ENCODE data around the gene DNAJA2. TPM values are rescaled to one million over a fixed set of nuclear protein-coding genes. Genes with fewer than 3 reads are reported as not detected.

DNAJA2 gene
- total and polyA plus RNA-seq, 5 experiments from 2014 or later: 62.5 to 83.7 (median 77.1) TPM

GRCh38 chr16:46973996-46974324 lies 486 bp upstream of the DNAJA2 start:
- Mint-ChIP-seq H3K27me3 (no peaks in the 10 kb centered on the region), H3K4me1 (peaks cover 15 to 55% (median 52%) of the 10 kb centered on the region in 4 donors), H3K36me3 (peaks cover 12 to 27% (median 14%) of the 10 kb centered on the region in 3 donors), H3K4me3 (peak overlapping the region; percentile 88 to 96 (median 92)), H3K9me3 (no peaks in the 10 kb centered on the region), H3K27ac (peak overlapping the region; percentile 93 to 100 (median 99))
- DNase-seq: no peak
- ATAC-seq: peak in 1 of 2 donors; percentile 10
- POLR2A ChIA-PET: interaction anchor here (0.6 to 2.7 kb wide), 16 partner anchors 11 to 1639 kb away, joined by 3 to 16 read pairs (median 4); partner anchors contain the start of genes C16orf87, GPT2, ITFG1 and N4BP1

- POLR2A ChIA-PET: interaction anchor here (0.8 to 2.7 kb wide), 12 partner anchors 10 to 1640 kb away, joined by 3 to 16 read pairs (median 6); partner anchors contain the start of genes C16orf87, GPT2, ITFG1 and N4BP1
- peak; percentile 41 for ATAC-seq
- Mint-ChIP-seq H3K4me3 (peak overlapping the region; percentile 82 to 100 (median 96)), H3K36me3 (peaks cover 12 to 40% (median 20%) of the 10 kb centered on the region in 3 donors), H3K4me1 (peaks cover 17 to 67% (median 64%) of the 10 kb centered on the region in 4 donors), H3K9me3 (no peaks in the 10 kb centered on the region), H3K27ac (peak overlapping the region; percentile 93 to 99 (median 98)), H3K27me3 (no peaks in the 10 kb centered on the region)
- DNase-seq: peak; percentile 13 to 68 (median 46)
Measured at GRCh38 chr16:46972429-46973206, 856 bp downstream of the DNAJA2 start.

GRCh38 chr16:46971271-46971670 lies 2.2 kb downstream of the DNAJA2 start:
- ATAC-seq (no peak), DNase-seq (no peak)
- Mint-ChIP-seq H3K27me3 (no peaks in the 10 kb centered on the region), H3K4me1 (peaks cover 22 to 70% (median 65%) of the 10 kb centered on the region in 4 donors), H3K4me3 (peak overlapping the region; percentile 6 to 88 (median 70)), H3K36me3 (peaks cover 12 to 54% (median 26%) of the 10 kb centered on the region in 3 donors), H3K27ac (peak overlapping the region in 9 of 10 donors; percentile 61 to 95 (median 82)), H3K9me3 (no peaks in the 10 kb centered on the region)
- POLR2A ChIA-PET: interaction anchor here (0.7 kb wide), 2 partner anchors 69 to 181 kb away, joined by 3 to 5 read pairs; no protein-coding TSS in a partner anchor

GRCh38 chr16:46970089-46970488 lies 3.4 kb downstream of the DNAJA2 start:
- peak overlapping the region in 7 of 10 donors; percentile 3 to 88 (median 39) for H3K4me3 Mint-ChIP-seq
- H3K9me3 Mint-ChIP-seq: no peaks in the 10 kb centered on the region
- DNase-seq (no peak), ATAC-seq (no peak)
- H3K4me1 Mint-ChIP-seq: peaks cover 20 to 68% (median 58%) of the 10 kb centered on the region in 4 donors
- peak overlapping the region in 4 of 10 donors; percentile 19 to 65 (median 40) for H3K27ac Mint-ChIP-seq
- H3K27me3 Mint-ChIP-seq: no peaks in the 10 kb centered on the region
- POLR2A ChIA-PET: interaction anchor here (0.8 kb wide), 1 partner anchor 179 kb away, joined by 3 read pairs; no protein-coding TSS in a partner anchor
- peaks cover 12 to 65% (median 26%) of the 10 kb centered on the region in 3 donors for H3K36me3 Mint-ChIP-seq

- no peaks in the 10 kb centered on the region for H3K27me3 Mint-ChIP-seq
- ATAC-seq: no peak
Measured at GRCh38 chr16:46968063-46968435, 5.4 kb downstream of the DNAJA2 start.

GRCh38 chr16:46962629-46963028 lies 10.8 kb downstream of the DNAJA2 start:
- Mint-ChIP-seq H3K27me3 (no peaks in the 10 kb centered on the region), H3K9me3 (no peaks in the 10 kb centered on the region), H3K36me3 (peaks cover 0 to 98% (median 11%) of the 10 kb centered on the region in 3 donors), H3K4me3 (peak overlapping the region in 6 of 10 donors; percentile 35 to 47 (median 42)), H3K4me1 (peaks cover 27 to 53% (median 48%) of the 10 kb centered on the region in 4 donors), H3K27ac (peak overlapping the region; percentile 1 to 96 (median 88))
- POLR2A ChIA-PET: interaction anchor here (0.7 to 2.9 kb wide), 2 partner anchors 10 to 172 kb away, joined by 4 to 16 read pairs; partner anchors contain the start of gene DNAJA2
- DNase-seq (no peak), ATAC-seq (no peak)

More at GRCh38 chr16:46968063-46968435, 5.4 kb downstream of the DNAJA2 start:
- DNase-seq: no peak
- Mint-ChIP-seq H3K4me3 (no peak overlapping the region), H3K4me1 (peaks cover 18 to 65% (median 55%) of the 10 kb centered on the region in 4 donors), H3K9me3 (no peaks in the 10 kb centered on the region), H3K36me3 (peaks cover 12 to 85% (median 30%) of the 10 kb centered on the region in 3 donors), H3K27ac (peak overlapping the region in 5 of 10 donors; percentile 10 to 84 (median 32))
- POLR2A ChIA-PET: no interaction called here

- Mint-ChIP-seq H3K4me1 (peaks cover 23 to 44% (median 40%) of the 10 kb centered on the region in 4 donors), H3K27ac (peak overlapping the region; percentile 82 to 96 (median 90)), H3K9me3 (no peaks in the 10 kb centered on the region), H3K27me3 (no peaks in the 10 kb centered on the region), H3K36me3 (peaks cover 0 to 97% (median 8%) of the 10 kb centered on the region in 3 donors), H3K4me3 (peak overlapping the region in 9 of 10 donors; percentile 21 to 65 (median 47))
- DNase-seq (peak in 6 of 10 donors; percentile 7 to 63 (median 44)), ATAC-seq (peak; percentile 86 to 97)
- POLR2A ChIA-PET: interaction anchor here (2.9 kb wide), 1 partner anchor 11 kb away, joined by 16 read pairs; the partner anchor contains the start of gene DNAJA2
Measured at GRCh38 chr16:46961373-46962353, 11.8 kb downstream of the DNAJA2 start.

- Mint-ChIP-seq H3K27ac (no peak overlapping the region), H3K27me3 (no peaks in the 10 kb centered on the region), H3K9me3 (no peaks in the 10 kb centered on the region), H3K4me1 (peaks cover 4 to 8% (median 6%) of the 10 kb centered on the region in 4 donors), H3K4me3 (no peak overlapping the region), H3K36me3 (peaks cover 0 to 55% (median 4%) of the 10 kb centered on the region in 3 donors)
- DNase-seq (no peak), ATAC-seq (no peak)
- POLR2A ChIA-PET: interaction anchor here (0.8 kb wide), 1 partner anchor 265 kb away, joined by 3 read pairs; no protein-coding TSS in a partner anchor
Measured at GRCh38 chr16:46954562-46954961, 18.9 kb downstream of the DNAJA2 start.

GRCh38 chr16:46950009-46950408 lies 23.5 kb downstream of the DNAJA2 start:
- H3K36me3 Mint-ChIP-seq: peaks cover 0 to 11% (median 0%) of the 10 kb centered on the region in 3 donors
- H3K4me3 Mint-ChIP-seq: no peak overlapping the region
- POLR2A ChIA-PET: no interaction called here
- H3K9me3 Mint-ChIP-seq: no peaks in the 10 kb centered on the region
- H3K4me1 Mint-ChIP-seq: no peaks in the 10 kb centered on the region
- DNase-seq (no peak), ATAC-seq (no peak)
- no peaks in the 10 kb centered on the region for H3K27me3 Mint-ChIP-seq
- H3K27ac Mint-ChIP-seq: peak overlapping the region in 1 of 10 donors; percentile 15

- peaks cover 0 to 5% (median 0%) of the 10 kb centered on the region in 3 donors for H3K36me3 Mint-ChIP-seq
- no peak overlapping the region for H3K4me3 Mint-ChIP-seq
- POLR2A ChIA-PET: no interaction called here
- DNase-seq (no peak), ATAC-seq (no peak)
- no peaks in the 10 kb centered on the region for H3K9me3 Mint-ChIP-seq
- H3K27me3 Mint-ChIP-seq: no peaks in the 10 kb centered on the region
- H3K4me1 Mint-ChIP-seq: no peaks in the 10 kb centered on the region
- peak overlapping the region in 1 of 10 donors; percentile 8 for H3K27ac Mint-ChIP-seq
Measured at GRCh38 chr16:46949241-46949892, 24.1 kb downstream of the DNAJA2 start.

- POLR2A ChIA-PET: no interaction called here
- DNase-seq (no peak), ATAC-seq (no peak)
- no peaks in the 10 kb centered on the region for H3K27me3 Mint-ChIP-seq
- no peaks in the 10 kb centered on the region for H3K36me3 Mint-ChIP-seq
- no peak overlapping the region for H3K4me3 Mint-ChIP-seq
- no peaks in the 10 kb centered on the region for H3K4me1 Mint-ChIP-seq
- no peak overlapping the region for H3K27ac Mint-ChIP-seq
- no peaks in the 10 kb centered on the region for H3K9me3 Mint-ChIP-seq
Measured at GRCh38 chr16:46948548-46949166, 24.8 kb downstream of the DNAJA2 start.

Data from naive thymus-derived CD8-positive, alpha-beta T cell (primary cell).